ENCODE results near the gene PCBP2.

GRCh38 chr12:53524476-53524875 lies 72.6 kb downstream of the PCBP2 start:
- TF ChIP-seq CTCF (IDR thresholded peaks at IDR 0.05) (no peak), POLR2A (IDR thresholded peaks at IDR 0.05) (no peak)

Measured in right lobe of liver (tissue), 4 donors.